Measurements from ENCODE around the gene PIK3R5. TPM values are rescaled to one million over a fixed set of nuclear protein-coding genes. Genes with fewer than 3 reads are reported as not detected.
"Not testable (repeated sequence)": the region's sequence is repeated elsewhere in the genome, so short reads cannot be mapped to it uniquely, and the experiment has no call there.

PIK3R5 gene
- total and polyA plus RNA-seq, 12 donors: 0.66 to 10.1 (median 2.2) TPM

DNA sequence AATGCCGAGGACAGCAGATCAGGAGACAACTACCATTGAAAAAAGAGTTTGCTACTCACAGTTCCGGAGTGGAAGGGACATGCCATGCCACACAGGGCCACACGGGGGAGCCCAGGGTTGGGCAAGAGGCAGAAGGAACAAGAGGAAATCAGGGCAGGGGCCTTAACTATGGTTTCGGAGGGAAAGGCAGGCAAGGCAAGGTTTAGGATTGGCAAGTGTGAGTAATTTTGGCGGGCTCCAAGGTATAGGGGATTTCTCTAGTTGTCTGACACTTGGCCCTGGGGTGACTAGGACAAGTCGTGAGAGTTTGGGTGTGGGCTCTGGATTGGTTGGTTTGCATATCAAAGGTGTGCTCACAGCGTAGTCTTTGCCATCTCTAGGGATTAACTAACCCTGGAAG lies 28.8 kb upstream of the PIK3R5 start:
- intact Hi-C loops (cut with DNase I): loop anchor here in 8 of 10 donors (1.0 to 10.0 kb wide), 8 partner anchors 290 to 533 kb away; no protein-coding TSS in a partner anchor

DNA sequence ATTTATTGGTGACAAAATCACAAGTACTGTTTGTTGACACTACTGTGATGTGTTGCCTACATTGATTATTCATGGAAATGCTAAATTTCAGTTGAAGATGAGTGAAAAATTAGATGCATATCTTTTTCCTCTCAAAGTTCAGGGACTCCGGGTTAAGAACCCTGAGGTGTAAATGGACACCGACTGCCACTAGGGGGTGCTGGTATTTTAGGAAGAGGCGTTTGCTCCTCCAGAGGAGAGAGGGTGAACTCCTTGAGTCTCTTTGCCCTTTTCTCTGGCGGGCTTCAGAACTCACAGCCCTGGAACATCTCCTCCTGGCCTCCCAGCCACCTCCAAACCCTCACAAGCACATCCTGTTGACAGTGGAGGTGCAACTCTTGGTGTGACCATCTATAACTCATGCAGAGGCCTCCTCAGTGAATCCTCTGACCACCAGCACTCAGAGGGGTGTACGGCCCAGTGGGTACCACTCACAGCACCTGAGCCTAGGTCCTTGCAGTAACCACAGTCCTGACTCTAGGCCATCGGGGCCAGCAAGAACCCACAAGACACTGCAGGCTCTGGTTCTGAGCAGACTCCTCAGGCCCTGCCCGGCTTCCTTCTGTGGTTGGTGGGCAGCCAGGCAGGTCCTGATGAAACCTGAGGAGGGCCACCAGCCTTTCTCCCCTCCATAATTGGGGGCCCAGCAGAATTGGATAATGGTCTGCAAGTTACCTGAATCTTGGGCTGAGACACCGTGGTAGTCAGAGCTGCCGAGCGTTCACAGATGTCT lies 26.2 kb upstream of the PIK3R5 start:
- no peak overlapping the region for H3K4me3 ChIP-seq
- H3K27ac ChIP-seq: no peak overlapping the region
- peaks cover 0 to 8% (median 0%) of the 10 kb centered on the region in 11 donors for H3K9me3 ChIP-seq
- peak; percentile 25 to 69 for DNase-seq
- WGBS, 2 donors: 56 to 58% methylated on average over 10 of the region's 10 CpGs
- ATAC-seq: peak in 7 of 8 donors; percentile 46 to 75 (median 69)
- no peaks in the 10 kb centered on the region for H3K36me3 ChIP-seq
- intact Hi-C loops (cut with DNase I): loop anchor here in 9 of 10 donors (1.0 to 10.0 kb wide), 9 partner anchors 293 to 537 kb away; no protein-coding TSS in a partner anchor
- TF ChIP-seq, protein P1, sequence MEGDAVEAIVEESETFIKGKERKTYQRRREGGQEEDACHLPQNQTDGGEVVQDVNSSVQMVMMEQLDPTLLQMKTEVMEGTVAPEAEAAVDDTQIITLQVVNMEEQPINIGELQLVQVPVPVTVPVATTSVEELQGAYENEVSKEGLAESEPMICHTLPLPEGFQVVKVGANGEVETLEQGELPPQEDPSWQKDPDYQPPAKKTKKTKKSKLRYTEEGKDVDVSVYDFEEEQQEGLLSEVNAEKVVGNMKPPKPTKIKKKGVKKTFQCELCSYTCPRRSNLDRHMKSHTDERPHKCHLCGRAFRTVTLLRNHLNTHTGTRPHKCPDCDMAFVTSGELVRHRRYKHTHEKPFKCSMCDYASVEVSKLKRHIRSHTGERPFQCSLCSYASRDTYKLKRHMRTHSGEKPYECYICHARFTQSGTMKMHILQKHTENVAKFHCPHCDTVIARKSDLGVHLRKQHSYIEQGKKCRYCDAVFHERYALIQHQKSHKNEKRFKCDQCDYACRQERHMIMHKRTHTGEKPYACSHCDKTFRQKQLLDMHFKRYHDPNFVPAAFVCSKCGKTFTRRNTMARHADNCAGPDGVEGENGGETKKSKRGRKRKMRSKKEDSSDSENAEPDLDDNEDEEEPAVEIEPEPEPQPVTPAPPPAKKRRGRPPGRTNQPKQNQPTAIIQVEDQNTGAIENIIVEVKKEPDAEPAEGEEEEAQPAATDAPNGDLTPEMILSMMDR (IDR thresholded peaks at IDR 0.05): peak; percentile 52 to 87 (median 79)
- no peaks in the 10 kb centered on the region for H3K4me1 ChIP-seq
- peaks cover 0 to 19% (median 3%) of the 10 kb centered on the region in 7 donors for H3K27me3 ChIP-seq

More for the DNA sequence above, 28.8 kb upstream of the PIK3R5 start:
- peak; percentile 41 to 74 for DNase-seq
- no peak overlapping the region for H3K4me3 ChIP-seq
- H3K36me3 ChIP-seq: no peaks in the 10 kb centered on the region
- 55 to 67% methylated on average over 7 of the region's 7 CpGs for WGBS, 2 donors
- H3K4me1 ChIP-seq: no peaks in the 10 kb centered on the region
- H3K27me3 ChIP-seq: peaks cover 0 to 19% (median 3%) of the 10 kb centered on the region in 7 donors
- peak in 3 of 8 donors; percentile 64 to 85 (median 76) for ATAC-seq
- H3K27ac ChIP-seq: no peak overlapping the region
- TF ChIP-seq, protein P1 (IDR thresholded peaks at IDR 0.05): peak; percentile 38 to 86 (median 57)
- H3K9me3 ChIP-seq: peaks cover 0 to 8% (median 0%) of the 10 kb centered on the region in 11 donors

DNA sequence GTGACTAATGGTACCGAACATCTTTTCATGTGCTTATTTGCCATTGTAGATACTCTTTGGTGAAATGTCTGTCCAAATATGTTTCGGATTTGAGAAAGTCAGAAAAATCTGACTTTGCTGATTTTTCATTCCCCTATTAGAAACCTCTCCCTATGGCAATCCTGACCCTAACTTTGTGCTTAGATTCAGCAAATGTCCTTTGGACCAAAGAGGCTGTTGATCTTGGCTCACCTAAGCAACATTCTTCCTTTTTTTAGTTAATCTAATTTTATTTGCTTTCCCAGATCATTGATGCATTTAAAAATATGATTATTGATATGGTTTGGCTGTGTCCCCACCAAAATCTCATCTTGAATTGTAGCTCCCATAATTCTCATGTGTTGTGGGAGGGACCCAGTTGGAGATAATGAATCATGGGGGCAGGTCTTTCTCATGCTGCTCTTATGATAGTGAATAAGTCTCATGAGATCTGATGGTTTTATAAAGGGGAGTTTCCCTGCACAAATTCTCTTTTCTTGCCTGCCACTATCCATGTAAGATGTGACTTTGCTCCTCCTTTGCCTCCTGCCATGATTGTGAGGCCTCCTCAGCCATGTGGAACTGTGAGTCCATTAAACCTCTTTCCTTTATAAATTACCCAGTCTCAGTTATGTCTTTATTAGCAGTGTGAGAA lies 22.9 kb upstream of the PIK3R5 start:
- ATAC-seq; intact Hi-C loops (cut with DNase I); H3K36me3 ChIP-seq; H3K4me3 ChIP-seq; DNase-seq; H3K27ac ChIP-seq: not testable (repeated sequence)
- Histone ChIP-seq H3K4me1 (peaks cover 0 to 15% (median 0%) of the 10 kb centered on the region in 9 donors), H3K9me3 (peaks cover 0 to 13% (median 3%) of the 10 kb centered on the region in 11 donors), H3K27me3 (peaks cover 0 to 14% (median 3%) of the 10 kb centered on the region in 7 donors)
- WGBS, 2 donors: 81 to 84% methylated on average over 2 of the region's 2 CpGs

DNA sequence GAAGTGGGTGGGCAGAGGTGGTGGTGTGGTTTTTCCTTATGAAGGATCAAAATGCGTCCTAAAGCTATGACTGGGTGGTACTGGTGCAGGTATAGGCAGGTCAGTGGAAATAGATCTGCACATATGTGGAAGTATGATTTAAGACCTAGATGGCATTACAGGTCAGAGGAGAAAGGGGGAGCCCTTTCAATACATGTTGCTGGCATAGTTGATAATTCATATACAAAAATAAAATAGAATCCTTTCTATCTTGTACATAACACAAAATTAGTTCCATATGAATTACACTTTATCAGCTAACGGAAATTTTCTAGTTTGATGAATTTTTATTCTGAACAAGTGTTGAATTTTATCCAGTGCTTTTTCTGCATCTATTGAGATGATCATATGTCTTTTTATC lies 20.8 kb upstream of the PIK3R5 start:
- Histone ChIP-seq H3K27ac (no peak overlapping the region), H3K36me3 (no peaks in the 10 kb centered on the region), H3K4me1 (peaks cover 0 to 15% (median 0%) of the 10 kb centered on the region in 9 donors), H3K9me3 (peaks cover 0 to 13% (median 3%) of the 10 kb centered on the region in 11 donors), H3K4me3 (no peak overlapping the region), H3K27me3 (peaks cover 0 to 3% (median 0%) of the 10 kb centered on the region in 7 donors)
- TF ChIP-seq, protein P1 (IDR thresholded peaks at IDR 0.05): peak in 3 of 9 donors; percentile 14 to 23 (median 15)
- intact Hi-C loops (cut with DNase I): no loop called here
- 81 to 86% methylated on average over 2 of the region's 2 CpGs for WGBS, 2 donors
- no peak for ATAC-seq
- DNase-seq: no peak
